GM13977 (cell line): ENCODE measurements around the gene THSD7A.

Source experiments
- DNase-seq: peaks from one replicate; pipeline ENCODE4 v3.0.0; 2012; ENCODE audit warnings: low spot score
- CTCF ChIP-seq: IDR thresholded peaks from 2 replicates; pipeline ENCODE4 v1.5.1; 2012; ENCODE audit warnings: mild to moderate bottlenecking, control low read depth; ENCODE audit not compliant: insufficient read depth; ENCODE audit errors: extremely low read depth, missing control alignments
- in situ Hi-C: fragments of 300-500 bp; cut with MboI; formaldehyde crosslinking; loops from one replicate; pipeline ENCODE4 v1.12.0; 2022; ENCODE audit warnings: low sequenced_read_pairs, low pct_unique_long_range_greater_than_20kb, mixed read lengths, inconsistent platforms; ENCODE audit not compliant: unreplicated experiment

The THSD7A gene

DNA sequence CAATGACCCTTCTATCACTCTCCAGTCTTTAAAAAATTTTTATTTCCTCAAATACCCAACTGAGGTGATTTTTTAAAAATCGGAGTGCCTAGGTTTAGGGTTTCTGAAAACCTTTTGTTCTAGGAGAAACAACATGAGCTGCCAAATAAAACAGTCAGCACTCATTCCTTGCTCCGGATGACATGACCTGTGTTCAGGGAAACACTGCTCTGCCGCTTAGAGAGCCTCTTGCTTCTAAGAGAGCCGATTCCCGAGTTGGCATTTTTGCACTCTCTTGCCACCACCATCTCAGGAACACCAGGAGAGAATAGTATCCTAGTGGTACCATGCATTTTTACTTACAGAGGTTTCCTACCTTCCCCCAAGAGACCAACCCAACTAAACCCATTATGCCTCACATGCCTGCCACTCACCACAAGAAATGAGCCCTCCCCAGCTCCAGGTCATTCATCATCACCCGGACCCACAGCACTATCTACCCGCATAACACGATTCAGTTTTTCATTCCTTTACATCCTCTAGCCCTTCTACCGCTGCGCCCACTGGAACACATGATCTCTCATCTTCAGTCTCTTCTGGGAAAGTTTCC lies 365.4 kb downstream of the THSD7A start:
- no peak for DNase-seq
- in situ Hi-C loops, result no loop called here
- TF ChIP-seq CTCF, result no peak

GRCh38 chr7:11464624-11465023 lies 367.4 kb downstream of the THSD7A start:
- no peak for TF ChIP-seq CTCF
- no peak for DNase-seq
- in situ Hi-C loops, result no loop called here

- TF ChIP-seq CTCF, result no peak
- DNase-seq, result no peak
- in situ Hi-C loops, result no loop called here
Measured at GRCh38 chr7:11461946-11462345, 370.1 kb downstream of the THSD7A start.

- TF ChIP-seq CTCF, result no peak
- in situ Hi-C loops, result no loop called here
- no peak for DNase-seq
Measured at GRCh38 chr7:11458736-11459483, 373.1 kb downstream of the THSD7A start.

- no peak for TF ChIP-seq CTCF
- in situ Hi-C loops, result no loop called here
- no peak for DNase-seq
Measured at GRCh38 chr7:11457419-11457818, 374.6 kb downstream of the THSD7A start.

GRCh38 chr7:11456574-11456973 lies 375.4 kb downstream of the THSD7A start:
- no peak for TF ChIP-seq CTCF
- in situ Hi-C loops, result no loop called here
- DNase-seq, result no peak
